Activated gamma-delta T cell treated with anti-CD3 and anti-CD28 coated beads, Interleukin-2, amount 50 U/mL, for 16 hours (primary cell): ENCODE data around the gene TTC9C.
"Not testable (repeated sequence)": the region's sequence is repeated elsewhere in the genome, so short reads cannot be mapped to it uniquely, and the experiment has no call there.

Experiments used
- DNase-seq: peaks from one replicate; pipeline ENCODE4 v3.0.0-alpha.2; 2020; ENCODE audit warnings: low read depth

TTC9C gene

DNA sequence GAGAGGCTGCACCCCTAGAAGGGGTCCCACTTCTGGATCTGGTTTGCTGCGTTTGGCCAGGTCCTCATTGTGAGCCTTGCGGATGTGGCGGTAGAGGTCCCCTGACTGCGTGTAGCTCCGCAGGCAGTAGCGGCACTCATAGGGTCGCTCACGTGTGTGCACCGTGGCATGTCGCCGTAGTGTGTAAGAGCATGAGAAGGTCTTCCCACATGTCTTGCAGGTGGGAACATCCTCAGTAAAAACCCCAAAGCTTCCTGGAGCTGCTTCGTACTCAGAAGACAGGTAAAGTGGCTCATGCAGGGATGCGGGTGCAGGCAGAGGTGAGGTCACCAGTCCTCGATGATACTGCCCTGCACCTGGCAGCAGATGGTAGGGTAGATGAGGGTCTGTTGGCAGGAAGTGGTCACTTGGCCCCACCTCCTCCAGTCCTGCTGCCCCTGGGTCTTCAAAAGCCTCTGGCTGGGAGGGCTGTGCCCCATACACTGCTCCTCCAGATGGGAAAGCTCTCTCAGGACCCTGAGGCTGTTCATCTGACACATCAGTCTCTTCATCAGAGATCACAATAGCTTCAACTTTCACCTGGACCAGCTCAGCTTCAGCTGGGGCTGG lies 24.0 kb downstream of the TTC9C start:
- no peak for DNase-seq

DNA sequence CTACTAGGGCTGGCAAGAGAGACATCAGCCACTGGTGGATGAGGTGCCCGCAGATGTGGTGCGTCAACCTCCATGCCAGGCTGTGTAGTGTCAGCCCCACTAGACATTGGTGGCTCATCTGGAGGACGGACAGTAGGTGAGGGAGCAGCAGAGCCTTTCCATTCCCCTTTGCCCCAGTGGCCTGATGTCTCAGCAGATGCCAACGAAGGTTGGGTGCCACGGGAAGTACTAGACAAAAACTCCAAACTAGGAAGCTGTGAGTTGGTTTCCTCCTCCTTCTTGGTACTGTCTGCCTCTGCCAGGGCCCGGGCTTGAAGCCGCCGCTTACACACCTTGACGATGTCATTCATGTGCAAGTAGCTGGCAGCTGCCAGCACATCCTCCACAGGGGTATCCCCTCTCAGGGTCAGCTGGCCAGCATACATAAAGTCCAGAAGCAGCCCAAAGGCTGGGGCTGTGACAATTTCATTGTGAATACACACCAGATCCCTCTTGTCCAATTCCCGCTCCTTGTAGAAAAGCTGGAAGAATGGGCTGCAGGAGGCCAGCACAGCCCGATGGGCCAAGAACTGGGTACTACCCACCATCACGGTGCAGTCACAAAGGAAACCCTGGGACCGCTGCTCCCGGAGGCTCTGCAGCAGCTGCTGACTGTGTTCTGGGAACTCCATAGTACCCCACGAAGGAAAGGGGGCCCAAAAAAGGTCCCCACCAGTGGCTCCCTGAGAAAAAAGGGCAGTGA lies 24.9 kb downstream of the TTC9C start:
- DNase-seq: no peak

DNA sequence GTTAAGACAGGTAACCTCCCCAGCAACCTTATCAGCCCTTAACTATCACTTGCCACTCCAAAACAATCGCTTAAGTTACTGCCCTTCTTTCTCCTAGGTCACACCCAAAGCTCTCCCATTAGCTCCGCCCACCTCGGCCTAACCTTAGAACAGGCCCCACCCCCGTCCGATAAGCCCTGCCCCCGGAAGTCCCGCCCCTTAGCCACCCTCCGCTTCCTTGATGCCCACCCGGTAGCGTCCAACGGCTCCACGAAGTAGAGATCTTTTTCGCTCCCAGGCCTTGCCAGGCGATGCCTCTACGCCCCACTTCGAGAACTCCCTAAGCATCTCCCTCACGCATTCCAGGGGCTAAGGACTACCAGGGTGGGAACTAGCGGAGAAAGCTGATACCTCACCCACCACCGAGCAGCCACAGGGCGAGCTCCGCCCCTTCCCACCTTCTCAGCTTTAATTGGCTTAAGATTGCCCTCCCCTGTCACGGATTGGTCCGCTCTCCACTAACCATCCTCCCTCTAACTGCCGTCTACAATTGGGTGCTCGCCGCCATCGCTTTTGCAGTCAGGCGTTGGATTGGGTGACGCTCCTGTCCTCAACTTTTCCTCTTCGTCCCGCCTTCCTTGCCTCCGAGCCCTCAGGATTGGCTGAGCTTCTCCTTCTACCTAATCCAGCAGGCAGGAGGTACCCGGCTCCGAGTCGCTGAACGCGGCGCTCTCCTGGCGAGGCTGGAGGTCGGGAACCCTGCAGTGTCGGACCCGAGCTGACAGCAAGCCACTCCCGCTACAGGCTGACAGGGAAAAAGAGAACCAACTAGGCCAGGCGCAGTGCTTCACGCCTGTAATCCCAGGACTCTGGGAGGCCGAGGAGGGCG lies 25.7 kb downstream of the TTC9C start, which contains the start of gene ZBTB3:
ZBTB3 (minus strand) TSS at position 425 of the 868 bp plus-strand sequence. CDS start 496 bp downstream, outside the sequence.
- DNase-seq: peak; percentile 96

- DNase-seq: no peak
These were observed 26.9 kb downstream of the TTC9C start for GRCh38 chr11:62755086-62755615.

DNA sequence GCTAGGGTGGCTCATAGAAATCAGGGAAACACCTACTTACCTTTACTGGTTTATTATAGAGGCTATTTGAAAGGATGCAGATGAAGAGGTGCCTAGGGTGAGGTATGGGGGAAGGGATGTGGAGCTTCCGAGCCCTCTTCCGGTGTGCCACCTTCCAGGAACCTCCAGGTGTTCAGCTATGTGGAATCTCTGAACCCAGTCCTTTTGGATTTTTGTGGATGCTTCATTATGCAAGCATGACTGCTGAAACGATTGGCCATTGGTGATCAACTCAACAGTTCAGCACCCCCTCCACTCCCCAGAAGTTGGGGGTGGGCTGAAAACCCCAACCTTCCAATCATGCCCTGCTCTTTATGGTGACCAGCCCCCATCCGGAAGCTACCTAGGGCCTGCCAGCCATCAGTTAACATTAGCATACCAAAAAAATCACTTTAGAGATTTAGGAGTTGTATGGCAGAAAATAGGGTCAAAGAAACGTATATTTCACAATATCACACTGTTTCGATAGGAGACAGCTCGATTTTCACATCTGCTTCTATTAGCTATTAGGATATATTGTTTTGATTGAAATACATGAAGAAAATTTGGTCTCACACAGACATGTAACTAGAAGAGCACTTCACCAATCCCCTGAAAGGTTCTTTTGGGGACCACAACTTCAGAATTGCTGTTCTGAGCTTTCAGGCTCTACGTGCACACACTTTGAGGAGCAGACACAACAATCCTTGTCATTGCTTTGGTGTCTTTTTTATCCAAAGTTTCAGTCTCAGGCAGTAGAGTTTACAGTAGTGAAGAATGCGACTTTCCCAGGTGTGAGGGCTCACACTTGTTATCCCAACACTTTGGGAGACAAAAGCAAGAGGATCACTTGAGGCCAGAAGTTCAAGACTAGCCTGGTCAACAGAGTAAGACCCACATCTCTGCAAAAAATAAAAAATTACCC lies 29.8 kb downstream of the TTC9C start:
- DNase-seq: no peak

- not testable (repeated sequence) for DNase-seq
These were observed 32.6 kb downstream of the TTC9C start for GRCh38 chr11:62760867-62761227.

DNA sequence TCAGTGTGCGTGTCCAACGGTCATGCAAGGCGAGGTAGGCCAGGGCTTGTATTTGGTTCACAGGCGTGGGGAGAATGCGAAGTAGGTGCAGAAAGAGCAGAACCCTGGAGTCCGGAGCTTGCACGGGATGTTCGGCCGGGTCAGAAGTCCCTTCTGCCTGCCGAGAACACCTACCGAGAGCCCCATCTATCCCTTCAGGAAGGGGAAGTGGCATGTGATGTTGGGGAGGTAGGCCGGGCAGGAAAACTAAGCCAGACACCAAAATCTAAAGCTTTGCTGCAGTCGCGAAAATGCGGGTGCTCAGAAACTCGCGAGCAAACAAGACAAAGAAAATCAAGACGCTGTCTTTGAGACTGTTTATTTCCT lies 42.5 kb downstream of the TTC9C start:
- DNase-seq: no peak

DNA sequence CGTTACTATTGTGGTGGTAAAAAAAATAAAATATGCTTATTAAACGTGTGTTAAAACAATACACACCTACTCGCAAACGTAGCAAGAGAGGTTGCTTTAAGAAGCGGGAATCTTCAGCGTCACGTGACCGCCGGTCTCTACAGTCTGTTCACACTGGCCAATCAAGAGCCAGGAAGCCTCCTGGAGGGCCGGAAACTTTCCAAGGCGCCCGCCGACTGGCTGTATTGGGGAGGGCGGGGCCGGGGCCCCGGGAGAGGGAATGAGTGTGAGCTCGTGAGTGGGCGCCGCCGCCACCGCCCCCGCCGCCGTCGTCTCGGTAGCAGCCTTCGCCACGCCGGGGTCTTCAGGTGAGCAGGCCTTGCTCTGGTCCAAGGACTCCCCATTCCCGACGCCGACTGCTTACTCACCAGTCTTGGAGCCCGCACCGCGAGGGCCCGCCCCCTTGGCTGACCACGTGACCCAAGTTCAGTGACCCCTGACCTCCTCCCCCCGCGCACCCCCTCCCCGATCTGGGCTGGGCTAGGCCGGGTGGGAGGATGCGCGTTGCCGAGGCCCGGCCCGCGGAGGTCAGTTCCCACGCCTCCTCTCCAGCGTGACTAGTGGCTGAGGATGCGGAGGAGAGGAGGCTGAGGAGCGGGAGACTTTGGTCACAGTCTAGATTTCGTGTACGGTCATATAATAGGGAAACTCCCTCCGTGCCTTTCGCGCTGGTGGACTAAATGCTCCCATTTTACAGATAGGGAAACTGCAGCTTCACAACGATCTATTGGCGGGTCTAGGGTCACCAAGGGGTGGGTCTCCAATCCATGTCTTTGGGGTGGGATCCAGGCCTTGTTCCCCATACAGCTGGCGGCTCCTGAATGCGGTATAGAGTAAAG lies 43.1 kb downstream of the TTC9C start, which contains the start of gene TAF6L:
TAF6L (plus strand) TSS at position 253 of the 878 bp plus-strand sequence. CDS start 4,388 bp downstream, outside the sequence.
- peak; percentile 84 for DNase-seq

DNA sequence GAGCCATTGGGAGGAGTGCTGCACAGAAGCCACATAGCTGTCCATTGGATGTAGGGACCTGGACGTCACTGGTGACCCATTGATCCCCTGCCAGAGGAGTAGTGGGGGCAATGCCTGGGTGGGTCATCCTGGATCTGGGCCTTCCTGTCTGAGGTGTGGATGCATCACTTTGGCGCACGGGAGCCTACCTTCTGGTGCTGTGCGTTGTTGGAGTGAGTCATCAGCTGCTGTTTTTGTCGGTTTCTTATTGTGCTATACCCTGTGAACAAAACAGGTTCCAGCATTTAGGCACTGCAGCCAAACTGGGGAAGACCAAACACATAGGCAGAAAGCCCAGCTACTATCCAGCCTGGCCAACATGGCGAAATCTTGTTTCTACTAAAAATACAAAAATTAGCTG lies 46.1 kb downstream of the TTC9C start:
- no peak for DNase-seq

DNA sequence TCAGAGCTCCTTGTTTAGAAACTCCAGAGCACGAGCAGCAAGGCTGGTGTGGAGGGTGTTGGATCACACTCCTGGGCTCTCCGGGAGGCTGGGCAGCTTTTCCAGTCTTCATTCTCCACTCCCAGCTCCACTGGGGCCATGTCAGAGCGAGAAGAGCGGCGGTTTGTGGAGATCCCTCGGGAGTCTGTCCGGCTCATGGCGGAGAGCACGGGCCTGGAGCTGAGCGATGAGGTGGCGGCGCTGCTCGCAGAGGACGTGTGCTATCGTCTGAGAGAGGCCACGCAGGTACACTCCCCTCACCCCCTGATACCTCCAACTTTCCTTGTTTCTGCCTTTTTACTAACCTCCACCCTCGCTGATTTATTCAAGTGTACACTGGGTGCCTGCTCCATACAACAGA lies 47.4 kb downstream of the TTC9C start:
- no peak for DNase-seq

GRCh38 chr11:62777389-62777788 lies 49.1 kb downstream of the TTC9C start:
- DNase-seq: no peak

GRCh38 chr11:62778441-62778840 lies 50.2 kb downstream of the TTC9C start:
- no peak for DNase-seq

GRCh38 chr11:62782753-62783152 lies 54.5 kb downstream of the TTC9C start:
- no peak for DNase-seq

DNA sequence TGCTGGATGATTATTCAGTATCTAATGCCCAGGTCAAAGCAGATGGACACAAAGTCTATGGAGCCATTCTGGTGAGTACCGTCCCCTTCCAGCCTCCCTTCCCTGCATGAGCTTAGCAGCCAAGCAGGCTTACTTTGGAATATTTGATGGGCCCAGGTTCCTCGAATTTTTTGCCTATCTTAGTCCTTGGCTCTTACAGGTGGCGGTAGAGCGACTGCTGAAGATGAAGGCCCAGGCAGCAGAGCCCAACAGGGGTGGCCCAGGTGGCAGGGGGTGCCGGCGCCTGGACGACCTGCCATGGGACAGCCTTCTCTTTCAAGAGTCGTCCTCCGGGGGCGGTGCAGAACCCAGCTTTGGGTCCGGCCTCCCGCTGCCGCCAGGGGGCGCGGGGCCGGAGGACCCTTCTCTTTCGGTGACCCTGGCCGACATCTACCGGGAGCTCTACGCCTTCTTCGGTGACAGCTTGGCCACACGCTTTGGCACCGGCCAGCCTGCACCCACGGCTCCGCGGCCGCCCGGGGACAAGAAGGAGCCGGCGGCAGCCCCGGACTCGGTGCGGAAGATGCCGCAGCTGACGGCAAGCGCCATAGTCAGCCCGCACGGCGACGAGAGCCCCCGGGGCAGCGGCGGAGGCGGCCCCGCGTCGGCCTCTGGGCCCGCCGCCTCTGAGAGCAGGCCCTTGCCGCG lies 58.2 kb downstream of the TTC9C start:
- peak; percentile 79 for DNase-seq

DNA sequence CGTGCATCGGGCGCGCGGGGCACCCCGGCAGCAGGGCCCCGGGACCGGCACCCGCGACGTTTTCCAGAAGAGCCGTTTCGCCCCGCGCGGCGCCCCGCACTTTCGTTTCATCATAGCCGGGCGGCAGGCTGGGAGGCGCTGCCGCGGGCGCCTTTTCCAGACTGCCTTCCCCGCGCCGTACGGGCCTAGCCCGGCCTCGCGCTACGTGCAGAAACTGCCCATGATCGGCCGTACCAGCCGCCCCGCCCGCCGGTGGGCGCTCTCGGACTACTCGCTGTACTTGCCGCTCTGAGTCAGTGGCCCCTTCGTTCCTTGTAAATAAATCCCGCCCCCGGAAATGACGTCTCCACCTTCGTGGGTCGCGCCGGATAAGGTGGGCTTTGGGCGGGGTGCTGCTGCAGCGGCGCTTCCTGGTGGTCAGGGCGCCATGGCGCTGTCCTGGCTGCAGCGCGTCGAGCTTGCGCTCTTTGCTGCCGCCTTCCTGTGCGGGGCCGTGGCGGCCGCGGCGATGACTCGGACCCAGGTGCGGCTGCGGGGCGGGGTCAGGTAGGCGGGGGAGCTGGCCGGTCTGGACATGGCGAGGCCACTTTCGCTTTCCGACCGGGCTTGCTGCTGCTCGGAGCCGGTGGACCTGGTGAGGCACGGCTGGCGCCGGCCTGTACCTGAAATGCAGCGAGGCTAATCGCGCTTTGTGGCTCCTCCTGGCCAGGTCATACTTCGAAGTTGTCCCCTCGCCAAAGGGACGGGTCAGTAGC lies 58.9 kb downstream of the TTC9C start, which contains the start of gene TMEM179B:
TMEM179B (plus strand) TSS at position 398 of the 755 bp plus-strand sequence; CDS start at position 428, 30 bp downstream.
- peak; percentile 98 for DNase-seq
